Gastroesophageal sphincter (tissue), 3 donors: ENCODE data around the gene AMER3.

Source experiments
- EP300 ChIP-seq: sonication (generic); formaldehyde crosslinking; IDR thresholded peaks from one replicate; pipeline ENCODE4 v1.6.1; 2017; ENCODE audit warnings: antibody characterized with exemption, mild to moderate bottlenecking
- POLR2A ChIP-seq, 2 donors: fragments of 450-650 bp; IDR thresholded peaks; one replicate each; pipeline ENCODE4 v1.6.1; 2017; ENCODE audit warnings: antibody characterized with exemption in 2 of 2, mild to moderate bottlenecking in 2 of 2, moderate library complexity in 1 of 2
- POLR2AphosphoS5 ChIP-seq: sonication (generic); formaldehyde crosslinking; IDR thresholded peaks from one replicate; pipeline ENCODE4 v1.6.1; 2017; ENCODE audit warnings: antibody characterized with exemption
- TF ChIP-seq, protein P1 (sequence below), 4 experiments: fragments of 200-600 bp in 2 of 4; fragments of 450-650 bp in 2 of 4; sonication (generic) in 1 of 4; IDR thresholded peaks; one replicate each; pipeline ENCODE4 v1.5.1; 2017 to 2019; ENCODE audit warnings: antibody characterized with exemption in 4 of 4, mild to moderate bottlenecking in 2 of 4, moderate library complexity in 2 of 4

GRCh38 chr2:130778781-130779180, 23.4 kb downstream of the AMER3 start:
- TF ChIP-seq, protein P1, sequence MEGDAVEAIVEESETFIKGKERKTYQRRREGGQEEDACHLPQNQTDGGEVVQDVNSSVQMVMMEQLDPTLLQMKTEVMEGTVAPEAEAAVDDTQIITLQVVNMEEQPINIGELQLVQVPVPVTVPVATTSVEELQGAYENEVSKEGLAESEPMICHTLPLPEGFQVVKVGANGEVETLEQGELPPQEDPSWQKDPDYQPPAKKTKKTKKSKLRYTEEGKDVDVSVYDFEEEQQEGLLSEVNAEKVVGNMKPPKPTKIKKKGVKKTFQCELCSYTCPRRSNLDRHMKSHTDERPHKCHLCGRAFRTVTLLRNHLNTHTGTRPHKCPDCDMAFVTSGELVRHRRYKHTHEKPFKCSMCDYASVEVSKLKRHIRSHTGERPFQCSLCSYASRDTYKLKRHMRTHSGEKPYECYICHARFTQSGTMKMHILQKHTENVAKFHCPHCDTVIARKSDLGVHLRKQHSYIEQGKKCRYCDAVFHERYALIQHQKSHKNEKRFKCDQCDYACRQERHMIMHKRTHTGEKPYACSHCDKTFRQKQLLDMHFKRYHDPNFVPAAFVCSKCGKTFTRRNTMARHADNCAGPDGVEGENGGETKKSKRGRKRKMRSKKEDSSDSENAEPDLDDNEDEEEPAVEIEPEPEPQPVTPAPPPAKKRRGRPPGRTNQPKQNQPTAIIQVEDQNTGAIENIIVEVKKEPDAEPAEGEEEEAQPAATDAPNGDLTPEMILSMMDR (IDR thresholded peaks at IDR 0.05): no peak
- TF ChIP-seq EP300 (no peak), POLR2A (IDR thresholded peaks at IDR 0.05) (no peak), POLR2AphosphoS5 (no peak)
